Activated CD4-positive, alpha-beta memory T cell treated with anti-CD3 and anti-CD28 coated beads, Interleukin-2, amount 10 ng/mL, durations not matched to agents 7 days and 5 days (primary cell): ENCODE data around the gene TANGO6. TPM values are rescaled to one million over a fixed set of nuclear protein-coding genes. Genes with fewer than 3 reads are reported as not detected.
"Not testable (repeated sequence)": the region's sequence is repeated elsewhere in the genome, so short reads cannot be mapped to it uniquely, and the experiment has no call there.

Source experiments
- CTCF ChIA-PET: fragments of 350-600 bp; sonication (Branson Sonifier 250); formaldehyde crosslinking; loops from one replicate; lab custom pipeline; 2021; ENCODE audit warnings: antibody characterized with exemption, inconsistent platforms; lab: Charles Lee
- POLR2A ChIA-PET: fragments of 350-600 bp; sonication (Branson Sonifier 250); formaldehyde crosslinking; loops from one replicate; lab custom pipeline; 2021; ENCODE audit warnings: antibody characterized with exemption; lab: Charles Lee
- DNase-seq: peaks from one replicate; pipeline ENCODE4 v3.0.0-alpha.2; 2020
- H3K27ac Mint-ChIP-seq: one replicate; pipeline ENCODE4 v1.8.0; 2021; ENCODE audit warnings: mild to moderate bottlenecking, mixed read lengths
- H3K27me3 Mint-ChIP-seq: one replicate; pipeline ENCODE4 v1.8.0; 2021; ENCODE audit warnings: mixed read lengths
- H3K36me3 Mint-ChIP-seq: one replicate; pipeline ENCODE4 v1.8.0; 2021; ENCODE audit warnings: low read depth, mixed read lengths
- H3K4me1 Mint-ChIP-seq: one replicate; pipeline ENCODE4 v1.8.0; 2021; ENCODE audit warnings: mixed read lengths
- H3K4me3 Mint-ChIP-seq: one replicate; pipeline ENCODE4 v1.8.0; 2021; ENCODE audit warnings: mild to moderate bottlenecking, mixed read lengths
- H3K9me3 Mint-ChIP-seq: one replicate; pipeline ENCODE4 v1.8.0; 2021; ENCODE audit warnings: mixed read lengths
- total RNA-seq, 2 experiments: library from RNA; stranded (reverse); gene quantifications; one replicate each; pipeline ENCODE4 v1.2.3, GENCODE V29; 2021

The TANGO6 gene
- total RNA-seq, 2 experiments from 2014 or later: 20.7 to 22.3 TPM

- Mint-ChIP-seq H3K36me3 (peaks cover 33% of the 10 kb centered on the region), H3K27ac (no peak overlapping the region)
- no peak for DNase-seq
Observed at GRCh38 chr16:69120096-69120664, 276.8 kb downstream of the TANGO6 start.

GRCh38 chr16:69123910-69124309, 280.6 kb downstream of the TANGO6 start:
- peaks cover 12% of the 10 kb centered on the region for H3K4me1 Mint-ChIP-seq
- H3K4me3 Mint-ChIP-seq: no peak overlapping the region
- no peak overlapping the region for H3K27ac Mint-ChIP-seq
- ChIA-PET POLR2A (interaction anchor here (1.8 kb wide), 2 partner anchors 9 to 277 kb away, joined by 5 to 9 read pairs; partner anchors contain the start of genes CHTF8 and UTP4), CTCF (interaction anchor here (0.7 to 4.6 kb wide), 31 partner anchors 9 to 603 kb away, joined by 3 to 41 read pairs (median 5); partner anchors contain the start of genes CHTF8, HAS3, TANGO6 and UTP4)
- no peaks in the 10 kb centered on the region for H3K27me3 Mint-ChIP-seq
- H3K36me3 Mint-ChIP-seq: peaks cover 31% of the 10 kb centered on the region
- H3K9me3 Mint-ChIP-seq: no peaks in the 10 kb centered on the region
- DNase-seq: peak; percentile 67

More at GRCh38 chr16:69120096-69120664, 276.8 kb downstream of the TANGO6 start:
- Mint-ChIP-seq H3K27me3 (no peaks in the 10 kb centered on the region), H3K9me3 (no peaks in the 10 kb centered on the region), H3K4me1 (peaks cover 4% of the 10 kb centered on the region), H3K4me3 (no peak overlapping the region)
- ChIA-PET POLR2A (interaction anchor here (0.9 kb wide), 1 partner anchor 10 kb away, joined by 3 read pairs; no protein-coding TSS in a partner anchor), CTCF (interaction anchor here (1.3 to 4.6 kb wide), 2 partner anchors 7 to 273 kb away, joined by 4 to 41 read pairs; no protein-coding TSS in a partner anchor)

- H3K9me3 Mint-ChIP-seq, H3K4me3 Mint-ChIP-seq, DNase-seq, H3K27me3 Mint-ChIP-seq, H3K27ac Mint-ChIP-seq: not testable (repeated sequence)
- Mint-ChIP-seq H3K4me1 (peaks cover 13% of the 10 kb centered on the region), H3K36me3 (peaks cover 27% of the 10 kb centered on the region)
- ChIA-PET POLR2A (interaction anchor here (1.8 kb wide), 2 partner anchors 8 to 277 kb away, joined by 5 to 9 read pairs; partner anchors contain the start of genes CHTF8 and UTP4), CTCF (interaction anchor here (0.5 to 4.6 kb wide), 20 partner anchors 9 to 595 kb away, joined by 3 to 41 read pairs (median 6); partner anchors contain the start of genes CHTF8, HAS3, TANGO6 and UTP4)
Observed at GRCh38 chr16:69124406-69124805, 281.1 kb downstream of the TANGO6 start.

- H3K4me1 Mint-ChIP-seq: peaks cover 18% of the 10 kb centered on the region
- not testable (repeated sequence) for H3K27ac Mint-ChIP-seq
Observed at GRCh38 chr16:69124961-69125360, 281.6 kb downstream of the TANGO6 start.

GRCh38 chr16:69126221-69126620, 282.9 kb downstream of the TANGO6 start:
- CTCF ChIA-PET: interaction anchor here (1.1 to 1.2 kb wide), 2 partner anchors 13 to 536 kb away, joined by 3 to 5 read pairs; no protein-coding TSS in a partner anchor
- Mint-ChIP-seq H3K27ac (no peak overlapping the region), H3K4me1 (peaks cover 29% of the 10 kb centered on the region), H3K27me3 (no peaks in the 10 kb centered on the region), H3K36me3 (peaks cover 20% of the 10 kb centered on the region), H3K9me3 (no peaks in the 10 kb centered on the region), H3K4me3 (no peak overlapping the region)
- POLR2A ChIA-PET: interaction anchor here (0.6 kb wide), 1 partner anchor 8 kb away, joined by 3 read pairs; no protein-coding TSS in a partner anchor
- no peak for DNase-seq

More at GRCh38 chr16:69124961-69125360, 281.6 kb downstream of the TANGO6 start:
- DNase-seq, POLR2A ChIA-PET, H3K4me3 Mint-ChIP-seq, H3K9me3 Mint-ChIP-seq, H3K27me3 Mint-ChIP-seq: not testable (repeated sequence)
- CTCF ChIA-PET: interaction anchor here (0.7 to 4.6 kb wide), 15 partner anchors 8 to 596 kb away, joined by 3 to 41 read pairs (median 10); partner anchors contain the start of genes CHTF8, HAS3 and UTP4
- peaks cover 29% of the 10 kb centered on the region for H3K36me3 Mint-ChIP-seq

- H3K27me3 Mint-ChIP-seq, CTCF ChIA-PET, H3K4me3 Mint-ChIP-seq, H3K9me3 Mint-ChIP-seq, DNase-seq, POLR2A ChIA-PET, H3K27ac Mint-ChIP-seq: not testable (repeated sequence)
- Mint-ChIP-seq H3K4me1 (peaks cover 33% of the 10 kb centered on the region), H3K36me3 (peaks cover 21% of the 10 kb centered on the region)
Observed at GRCh38 chr16:69126801-69127200, 283.5 kb downstream of the TANGO6 start.

GRCh38 chr16:69127966-69128510, 284.7 kb downstream of the TANGO6 start:
- Mint-ChIP-seq H3K36me3 (peaks cover 22% of the 10 kb centered on the region), H3K9me3 (no peaks in the 10 kb centered on the region), H3K27me3 (no peaks in the 10 kb centered on the region), H3K27ac (no peak overlapping the region), H3K4me3 (no peak overlapping the region), H3K4me1 (peaks cover 33% of the 10 kb centered on the region)
- ChIA-PET CTCF (interaction anchor here (0.8 to 2.5 kb wide), 2 partner anchors 15 to 16 kb away, joined by 3 to 8 read pairs; no protein-coding TSS in a partner anchor), POLR2A (no interaction called here)
- DNase-seq: no peak

GRCh38 chr16:69130461-69130860, 287.1 kb downstream of the TANGO6 start:
- Mint-ChIP-seq H3K4me3 (peak overlapping the region; percentile 93), H3K27ac (no peak overlapping the region), H3K4me1 (peaks cover 47% of the 10 kb centered on the region), H3K27me3 (no peaks in the 10 kb centered on the region), H3K36me3 (peaks cover 33% of the 10 kb centered on the region), H3K9me3 (no peaks in the 10 kb centered on the region)
- POLR2A ChIA-PET: interaction anchor here (0.7 to 1.2 kb wide), 2 partner anchors 11 to 594 kb away, joined by 3 read pairs; no protein-coding TSS in a partner anchor
- no peak for DNase-seq
- CTCF ChIA-PET: interaction anchor here (0.8 to 2.5 kb wide), 3 partner anchors 13 to 25 kb away, joined by 3 to 8 read pairs (median 4); partner anchors contain the start of gene HAS3

- DNase-seq: no peak
- peaks cover 54% of the 10 kb centered on the region for H3K4me1 Mint-ChIP-seq
- peak overlapping the region; percentile 93 for H3K4me3 Mint-ChIP-seq
- H3K36me3 Mint-ChIP-seq: peaks cover 34% of the 10 kb centered on the region
- no peaks in the 10 kb centered on the region for H3K27me3 Mint-ChIP-seq
- CTCF ChIA-PET: no interaction called here
- no peaks in the 10 kb centered on the region for H3K9me3 Mint-ChIP-seq
- POLR2A ChIA-PET: interaction anchor here (0.8 to 2.0 kb wide), 2 partner anchors 35 to 602 kb away, joined by 3 to 5 read pairs; no protein-coding TSS in a partner anchor
- H3K27ac Mint-ChIP-seq: peak overlapping the region; percentile 78
Observed at GRCh38 chr16:69131167-69131838, 288.0 kb downstream of the TANGO6 start.

GRCh38 chr16:69131839-69132423, 288.6 kb downstream of the TANGO6 start:
- ChIA-PET CTCF (interaction anchor here (2.5 to 3.0 kb wide), 3 partner anchors 8 to 154 kb away, joined by 9 to 22 read pairs (median 10); no protein-coding TSS in a partner anchor), POLR2A (interaction anchor here (0.6 to 3.0 kb wide), 13 partner anchors 9 to 602 kb away, joined by 3 to 28 read pairs (median 5); partner anchors contain the start of genes CYB5B, SNTB2, TANGO6 and VPS4A)
- peak; percentile 75 for DNase-seq
- H3K36me3 Mint-ChIP-seq: peaks cover 41% of the 10 kb centered on the region
- H3K27ac Mint-ChIP-seq: peak overlapping the region; percentile 81
- H3K9me3 Mint-ChIP-seq: no peaks in the 10 kb centered on the region
- H3K4me1 Mint-ChIP-seq: peaks cover 58% of the 10 kb centered on the region
- no peaks in the 10 kb centered on the region for H3K27me3 Mint-ChIP-seq
- H3K4me3 Mint-ChIP-seq: peak overlapping the region; percentile 93

- POLR2A ChIA-PET: interaction anchor here (0.6 to 3.0 kb wide), 24 partner anchors 8 to 603 kb away, joined by 3 to 28 read pairs (median 4); partner anchors contain the start of genes CYB5B, HAS3, SNTB2 and TANGO6
- peak within 1 kb of the TSS; percentile 93 for H3K4me3 Mint-ChIP-seq
- H3K27me3 Mint-ChIP-seq: no peaks in the 10 kb centered on the region
Observed at GRCh38 chr16:69132424-69133252, 289.3 kb downstream of the TANGO6 start, which contains the start of the genes CHTF8 and UTP4. CHTF8 (minus strand) TSS chr16:69132588; CDS start chr16:69121458, 11,130 bp downstream. UTP4 (plus strand) TSS chr16:69132649; CDS start chr16:69133460, 811 bp downstream.

More at GRCh38 chr16:69132424-69133252, 289.3 kb downstream of the TANGO6 start, which contains the start of the genes CHTF8 and UTP4:
- peaks cover 59% of the 10 kb centered on the region for H3K4me1 Mint-ChIP-seq
- H3K9me3 Mint-ChIP-seq: no peaks in the 10 kb centered on the region
- H3K27ac Mint-ChIP-seq: peak within 1 kb of the TSS; percentile 81
- DNase-seq: peak; percentile 88
- CTCF ChIA-PET: interaction anchor here (0.9 to 3.5 kb wide), 7 partner anchors 9 to 604 kb away, joined by 4 to 22 read pairs (median 9); no protein-coding TSS in a partner anchor
- H3K36me3 Mint-ChIP-seq: peaks cover 40% of the 10 kb centered on the region
